Neural crest cell (in vitro differentiated cells): ENCODE measurements around the gene RAB6B. TPM values are rescaled to one million over a fixed set of nuclear protein-coding genes. Genes with fewer than 3 reads are reported as not detected.

ENCODE experiments used
- DNase-seq: peaks from one replicate; pipeline ENCODE4 v3.0.0; 2021; ENCODE audit warnings: low read depth, mixed read lengths, low spot score
- H3K27ac Mint-ChIP-seq: one replicate; pipeline ENCODE4 v1.8.0; 2021; ENCODE audit warnings: mild to moderate bottlenecking, mixed read lengths; ENCODE audit not compliant: unreplicated experiment
- H3K27me3 Mint-ChIP-seq: 2 replicates; pipeline ENCODE4 v1.8.0; 2021; ENCODE audit warnings: low read depth, mild to moderate bottlenecking, mixed read lengths
- H3K36me3 Mint-ChIP-seq: 2 replicates; pipeline ENCODE4 v1.8.0; 2021; ENCODE audit warnings: low read depth, mild to moderate bottlenecking, mixed read lengths
- H3K4me1 Mint-ChIP-seq: 2 replicates; pipeline ENCODE4 v1.8.0; 2021; ENCODE audit warnings: mixed read lengths
- H3K4me3 Mint-ChIP-seq: one replicate; pipeline ENCODE4 v1.8.0; 2021; ENCODE audit warnings: mild to moderate bottlenecking, mixed read lengths
- H3K9me3 Mint-ChIP-seq: 2 replicates; pipeline ENCODE4 v1.8.0; 2021; ENCODE audit warnings: mixed read lengths
- CTCF ChIP-seq: fragments of 200-600 bp; sonication (generic); conservative IDR thresholded peaks from 2 replicates; pipeline ENCODE4 v1.5.0; 2021; ENCODE audit warnings: antibody characterized with exemption, mild to moderate bottlenecking
- total RNA-seq: library from RNA; stranded (reverse); gene quantifications from 2 replicates; pipeline ENCODE4 v1.2.1, GENCODE V29; 2021

The RAB6B gene
- total RNA-seq, 1 donor from 2014 or later: 15.5 TPM

GRCh38 chr3:133855772-133856171 lies 39.9 kb downstream of the RAB6B start:
- Mint-ChIP-seq H3K9me3 (no peaks in the 10 kb centered on the region), H3K27ac (no peak overlapping the region), H3K36me3 (no peaks in the 10 kb centered on the region), H3K27me3 (no peaks in the 10 kb centered on the region), H3K4me3 (no peak overlapping the region), H3K4me1 (peaks cover 10% of the 10 kb centered on the region)
- no peak for TF ChIP-seq CTCF
- no peak for DNase-seq

GRCh38 chr3:133855002-133855370 lies 40.7 kb downstream of the RAB6B start:
- no peak for DNase-seq
- no peak overlapping the region for H3K4me3 Mint-ChIP-seq
- no peak for TF ChIP-seq CTCF

GRCh38 chr3:133854264-133855001 lies 41.2 kb downstream of the RAB6B start:
- Mint-ChIP-seq H3K27me3 (no peaks in the 10 kb centered on the region), H3K27ac (no peak overlapping the region), H3K4me1 (peaks cover 10% of the 10 kb centered on the region), H3K9me3 (no peaks in the 10 kb centered on the region), H3K36me3 (no peaks in the 10 kb centered on the region), H3K4me3 (no peak overlapping the region)
- TF ChIP-seq CTCF: no peak
- DNase-seq: no peak

More at GRCh38 chr3:133855002-133855370, 40.7 kb downstream of the RAB6B start:
- H3K27me3 Mint-ChIP-seq: no peaks in the 10 kb centered on the region
- H3K9me3 Mint-ChIP-seq: no peaks in the 10 kb centered on the region
- peaks cover 10% of the 10 kb centered on the region for H3K4me1 Mint-ChIP-seq
- no peak overlapping the region for H3K27ac Mint-ChIP-seq
- H3K36me3 Mint-ChIP-seq: no peaks in the 10 kb centered on the region

- Mint-ChIP-seq H3K27ac (no peak overlapping the region), H3K9me3 (no peaks in the 10 kb centered on the region), H3K27me3 (no peaks in the 10 kb centered on the region), H3K36me3 (no peaks in the 10 kb centered on the region), H3K4me3 (no peak overlapping the region), H3K4me1 (peaks cover 10% of the 10 kb centered on the region)
- no peak for TF ChIP-seq CTCF
- no peak for DNase-seq
Observed at GRCh38 chr3:133853925-133854227, 41.8 kb downstream of the RAB6B start.

GRCh38 chr3:133853063-133853924 lies 42.4 kb downstream of the RAB6B start:
- Mint-ChIP-seq H3K27ac (no peak overlapping the region), H3K4me1 (peaks cover 10% of the 10 kb centered on the region), H3K36me3 (no peaks in the 10 kb centered on the region), H3K9me3 (no peaks in the 10 kb centered on the region), H3K4me3 (no peak overlapping the region), H3K27me3 (no peaks in the 10 kb centered on the region)
- TF ChIP-seq CTCF: no peak
- no peak for DNase-seq
